Stimulated activated CD8-positive, alpha-beta memory T cell treated with anti-CD3 and anti-CD28 coated beads, Interleukin-4, amount 100 ng/mL, for 1 hour (primary cell): ENCODE measurements around the gene ZEB2.

Experiments
- DNase-seq, 2 donors: peaks; one replicate each; pipeline ENCODE4 v3.0.0-alpha.2; 2020; ENCODE audit warnings: low read depth in 2 of 2, low spot score in 1 of 2

ZEB2 gene

DNA sequence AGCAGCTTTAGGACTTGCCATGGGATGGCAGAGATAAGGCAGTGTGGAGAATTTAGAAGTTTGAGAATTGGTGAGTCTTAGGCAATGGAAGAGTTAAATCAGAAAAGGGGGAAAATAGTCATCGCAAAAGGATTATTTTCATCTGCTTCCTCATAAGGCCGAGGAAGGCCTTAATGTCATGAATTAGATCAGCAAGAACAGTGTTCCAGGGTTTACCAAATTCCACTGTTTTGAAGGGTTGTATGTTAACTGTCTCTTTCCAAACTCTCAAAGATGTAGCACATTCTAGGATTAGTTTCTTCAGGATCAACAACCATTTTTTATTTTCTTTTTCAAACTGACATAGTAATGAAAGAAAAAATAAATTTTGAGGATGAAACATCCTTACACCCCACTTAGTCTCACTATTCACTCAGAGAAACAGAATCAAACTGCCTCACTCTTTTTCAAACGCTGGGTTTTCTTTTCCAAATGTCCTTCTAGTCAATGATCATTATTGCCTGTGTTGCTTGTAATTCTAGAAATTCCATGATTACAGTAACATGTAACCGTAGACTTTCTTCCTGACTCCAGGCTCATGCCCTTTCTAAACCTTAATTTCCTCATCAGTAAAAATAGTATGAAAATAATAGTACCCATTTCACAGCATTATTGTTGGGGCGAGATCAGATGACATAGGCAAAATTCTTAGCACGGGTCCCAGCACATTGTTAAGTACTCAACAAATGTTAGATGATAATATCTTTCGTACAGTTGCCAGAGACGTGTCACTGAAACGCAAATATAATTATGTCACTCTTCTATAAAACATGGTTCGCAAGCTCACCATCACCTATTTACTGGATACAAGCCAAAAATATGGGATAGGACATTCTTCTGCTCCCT, 23.6 kb downstream of the ZEB2 start:
- DNase-seq, result no peak

DNA sequence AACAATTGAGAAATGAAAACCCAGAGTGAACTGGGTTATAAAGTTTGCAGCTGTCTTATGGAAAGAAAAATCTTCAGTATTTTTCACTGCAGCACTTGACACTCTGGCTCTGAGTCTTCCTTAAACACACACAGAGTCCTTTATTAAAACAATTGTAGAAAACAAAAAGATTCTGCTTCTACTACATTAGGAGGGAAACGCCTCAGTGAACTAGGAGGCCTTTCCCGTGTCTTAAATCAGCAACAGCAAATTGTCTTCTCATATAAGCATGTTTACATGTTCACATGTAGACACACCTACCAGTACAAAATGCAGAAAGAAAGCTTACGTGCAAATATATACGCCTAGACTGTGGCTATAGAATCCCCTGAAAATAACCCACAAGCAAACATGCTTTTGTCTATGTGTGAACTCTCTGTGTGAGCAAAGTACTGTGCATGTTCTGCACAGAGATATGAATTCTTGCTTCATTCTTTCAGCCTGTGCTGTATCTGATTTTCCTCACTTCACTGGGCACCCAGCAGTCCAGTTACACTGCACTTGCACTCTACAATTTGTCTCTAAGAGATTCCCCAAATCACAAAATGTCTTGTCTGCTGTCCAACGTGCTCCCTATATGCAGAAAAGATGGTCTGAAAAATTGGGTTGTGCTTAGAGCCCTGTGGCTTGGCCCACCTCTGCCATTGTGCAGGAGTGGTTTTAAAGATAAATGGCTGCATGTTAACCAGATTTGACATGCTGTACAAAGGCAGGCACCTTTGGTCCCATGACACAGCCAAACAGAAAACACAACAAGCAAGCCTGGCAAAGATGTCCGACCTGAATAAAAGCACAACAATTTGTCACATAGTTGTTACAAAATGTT, 24.5 kb downstream of the ZEB2 start:
- DNase-seq, result no peak

DNA sequence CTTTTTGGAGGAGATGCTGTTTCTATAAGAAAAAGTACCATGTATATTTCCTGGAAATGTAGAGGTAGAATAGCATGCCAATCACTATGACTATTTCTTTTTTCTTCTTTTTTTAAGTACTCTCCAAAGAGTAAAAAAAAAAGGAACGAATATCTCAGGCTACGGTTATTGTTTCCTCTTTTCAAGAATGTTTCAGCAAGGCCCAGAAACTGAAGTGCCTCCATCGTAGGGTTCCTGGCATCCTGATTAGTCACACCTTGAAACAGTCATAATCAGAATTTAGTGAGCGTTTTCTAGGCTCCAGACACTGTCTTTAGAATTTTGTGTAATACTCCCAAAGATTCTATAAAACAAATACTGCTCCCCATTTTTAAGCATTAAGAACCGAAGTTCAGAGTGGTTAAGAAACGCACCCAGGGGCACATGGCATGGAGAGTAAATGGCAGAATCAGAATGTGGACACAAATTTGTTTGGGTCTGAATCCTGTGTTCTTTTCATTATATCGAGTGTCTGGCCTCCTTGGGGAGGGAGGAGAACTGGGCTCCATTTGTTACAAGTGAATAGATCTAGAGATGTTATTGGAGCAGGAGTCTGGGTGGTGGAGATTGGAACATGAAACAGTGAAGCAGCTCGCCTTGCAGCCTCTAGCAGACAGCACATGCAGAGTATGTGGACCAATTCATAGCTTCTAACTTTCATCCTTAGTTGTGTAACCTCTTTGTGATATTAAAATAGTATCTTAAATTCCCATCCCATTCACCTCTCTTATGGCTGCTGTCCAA, 26.7 kb downstream of the ZEB2 start:
- DNase-seq, result no peak

DNA sequence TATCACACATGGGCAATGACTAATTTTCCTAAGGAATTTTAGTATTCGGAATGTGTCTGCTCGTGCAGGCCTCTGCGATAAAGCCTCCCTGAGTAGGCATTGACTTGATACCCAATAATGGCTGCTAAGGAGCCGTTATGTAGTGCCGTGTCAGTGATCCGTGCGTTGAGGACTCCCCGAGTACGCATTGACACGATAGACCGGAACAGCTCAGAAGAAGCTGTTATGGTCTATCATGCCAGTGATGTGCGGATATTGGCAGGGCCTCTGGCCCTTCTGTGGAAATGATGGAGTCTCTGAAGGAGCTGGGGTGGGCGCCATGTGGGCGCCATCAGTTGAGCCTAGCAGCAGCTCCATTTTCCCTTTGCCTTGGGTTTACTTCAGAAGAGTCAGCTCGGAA, 29.1 kb downstream of the ZEB2 start:
- no peak for DNase-seq

DNA sequence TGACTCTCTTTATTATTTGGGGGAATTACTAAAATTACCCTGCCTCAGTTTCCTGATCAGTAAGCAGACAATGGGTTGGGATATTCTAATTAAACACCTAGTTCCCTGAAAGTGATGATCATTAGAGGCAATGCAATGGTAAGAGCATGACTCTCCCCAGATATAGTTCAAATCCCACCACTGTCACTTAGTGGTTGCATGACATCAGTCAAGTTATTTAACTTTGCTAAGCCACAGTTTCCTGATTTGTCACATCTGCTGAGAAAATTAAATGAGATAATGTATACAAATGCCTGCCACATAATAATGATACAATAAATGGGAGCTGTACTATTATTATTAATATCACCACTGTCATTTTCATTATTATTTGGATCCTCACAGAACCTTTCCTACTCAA, 29.9 kb downstream of the ZEB2 start:
- DNase-seq, result no peak

DNA sequence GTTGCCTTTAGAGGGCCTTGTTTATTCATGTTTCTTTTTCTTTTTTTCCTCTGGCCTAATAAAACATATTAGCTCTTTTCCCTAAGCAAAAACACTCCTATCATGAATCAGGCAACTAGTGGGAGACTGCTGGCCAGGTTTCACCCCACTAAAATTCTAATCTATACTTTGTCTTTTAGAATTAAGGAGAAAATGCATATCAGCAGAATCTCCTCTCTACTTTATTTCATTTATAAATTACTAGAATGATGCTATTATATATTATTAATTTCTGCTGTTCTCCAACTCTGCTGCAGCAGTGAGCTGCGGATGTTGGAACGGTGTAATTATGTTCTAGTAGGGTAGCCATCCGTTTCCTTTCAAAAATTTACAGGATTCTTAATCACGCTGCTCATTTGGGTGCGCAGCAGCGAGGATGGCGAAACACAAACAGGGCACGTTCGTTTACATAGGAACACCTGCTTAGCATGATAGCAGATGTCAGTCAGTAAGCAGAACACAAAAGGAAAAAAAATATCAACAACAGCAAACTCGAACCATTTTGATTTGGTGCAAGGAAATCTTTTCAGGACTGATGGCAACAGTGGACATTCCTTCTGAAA, 30.5 kb downstream of the ZEB2 start:
- no peak for DNase-seq

DNA sequence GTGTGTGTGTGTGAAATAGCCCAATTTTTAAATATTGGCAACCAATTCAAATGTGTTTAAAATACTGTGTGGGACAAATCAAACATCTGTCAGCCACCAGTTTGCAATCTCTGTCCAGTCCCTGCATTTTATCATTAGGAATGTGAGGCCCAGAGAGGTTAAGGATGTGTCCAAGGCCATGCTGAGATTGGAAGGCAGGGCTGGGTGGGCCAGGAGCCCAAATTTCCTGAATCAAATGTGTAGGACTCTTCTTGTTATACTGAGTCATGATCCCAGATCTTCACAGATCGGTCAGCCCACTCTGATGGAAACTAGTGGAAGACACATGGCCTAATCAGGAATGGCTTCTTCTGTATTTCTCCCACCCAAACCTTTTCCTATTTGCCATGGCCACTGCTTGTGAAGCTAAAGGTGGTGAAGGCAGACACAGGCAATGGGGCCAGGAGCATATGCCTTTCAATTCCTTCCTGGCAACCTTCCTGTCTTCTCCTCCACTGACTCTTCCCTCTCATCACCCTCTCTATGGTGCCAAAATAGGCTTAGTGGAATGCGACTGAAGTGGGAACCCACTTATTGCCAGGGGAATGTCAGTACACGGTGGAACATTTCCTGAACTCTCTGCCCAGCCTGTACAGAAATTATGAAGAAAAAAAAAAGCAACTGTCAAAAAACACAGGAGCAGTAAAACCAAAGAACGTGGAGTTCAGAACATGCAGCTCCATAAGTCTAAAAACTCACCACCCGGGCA, 35.5 kb downstream of the ZEB2 start:
- no peak for DNase-seq

DNA sequence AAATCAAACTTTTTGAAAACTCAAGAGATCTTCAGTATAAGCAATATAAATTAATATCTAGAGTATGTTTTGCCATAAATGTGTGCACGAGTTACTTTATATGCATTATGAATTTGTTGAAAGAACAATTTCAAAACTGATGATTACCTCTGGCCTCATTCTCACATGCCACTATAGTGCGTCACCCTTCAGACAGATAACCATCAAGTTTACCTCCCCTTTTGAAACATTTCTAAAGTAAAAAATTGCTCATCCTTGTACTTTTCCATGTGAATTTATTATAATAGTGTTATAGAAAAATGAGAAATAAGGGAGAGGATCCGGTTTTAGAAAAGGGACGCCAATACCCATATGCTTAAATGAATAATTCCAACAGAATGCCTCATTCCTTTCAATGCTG, 38.3 kb downstream of the ZEB2 start:
- no peak for DNase-seq

DNA sequence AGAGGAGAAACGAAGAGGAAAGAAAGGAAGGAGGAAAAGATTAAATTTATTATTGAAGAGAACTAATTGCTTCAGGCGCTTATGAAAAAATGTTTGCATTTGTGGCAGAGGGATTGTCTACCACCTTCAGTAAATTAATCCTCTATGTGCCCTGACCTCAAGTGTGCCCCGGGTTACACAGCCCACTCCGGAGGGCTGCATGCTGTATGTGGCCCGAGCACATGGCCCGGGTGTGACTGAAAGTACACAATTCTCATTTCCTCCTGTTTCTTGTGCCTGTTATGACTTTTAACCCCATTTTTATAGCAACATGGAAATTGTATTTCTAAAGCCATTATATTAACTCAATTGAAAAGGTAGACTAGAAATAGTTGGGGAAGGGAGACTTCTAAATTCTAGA, 38.8 kb downstream of the ZEB2 start:
- no peak for DNase-seq

DNA sequence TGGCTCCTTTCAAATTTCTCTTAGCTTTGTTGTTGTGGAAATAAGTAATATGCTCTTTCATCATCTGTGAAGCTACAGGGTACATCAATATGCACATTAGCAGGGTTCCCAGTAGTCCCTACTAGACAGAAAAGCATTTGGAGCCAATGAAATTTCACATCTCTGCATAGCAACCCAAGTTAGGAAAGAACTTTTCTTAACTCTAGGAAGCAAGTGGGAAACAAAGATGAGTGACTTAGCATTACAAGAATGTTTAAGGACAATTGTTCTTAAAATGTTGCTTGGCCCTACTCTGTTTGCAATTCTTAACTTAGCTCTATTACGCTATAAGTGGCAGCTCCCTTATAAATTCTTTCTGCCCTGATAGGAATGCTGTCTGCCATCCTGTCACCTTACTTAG, 39.6 kb downstream of the ZEB2 start:
- no peak for DNase-seq

DNA sequence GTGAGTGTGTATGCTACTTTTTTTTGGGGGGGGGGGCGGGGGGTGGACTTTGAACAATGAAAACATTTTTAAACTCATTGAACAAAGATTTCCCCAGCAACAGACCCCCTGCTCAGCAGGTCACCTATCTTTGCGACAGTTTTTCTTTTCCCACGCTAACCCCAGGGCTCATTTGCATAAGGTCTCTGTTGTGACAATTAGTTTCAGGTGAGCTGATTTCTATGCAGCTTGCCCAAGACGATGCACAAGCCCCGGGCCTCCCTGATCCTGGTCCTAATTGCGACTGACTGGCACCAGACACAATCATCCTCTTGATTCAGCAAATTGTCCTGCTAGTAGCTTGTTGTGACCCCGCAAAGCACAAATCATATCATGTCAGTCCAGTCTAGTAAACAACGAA, 40.3 kb downstream of the ZEB2 start:
- no peak for DNase-seq

DNA sequence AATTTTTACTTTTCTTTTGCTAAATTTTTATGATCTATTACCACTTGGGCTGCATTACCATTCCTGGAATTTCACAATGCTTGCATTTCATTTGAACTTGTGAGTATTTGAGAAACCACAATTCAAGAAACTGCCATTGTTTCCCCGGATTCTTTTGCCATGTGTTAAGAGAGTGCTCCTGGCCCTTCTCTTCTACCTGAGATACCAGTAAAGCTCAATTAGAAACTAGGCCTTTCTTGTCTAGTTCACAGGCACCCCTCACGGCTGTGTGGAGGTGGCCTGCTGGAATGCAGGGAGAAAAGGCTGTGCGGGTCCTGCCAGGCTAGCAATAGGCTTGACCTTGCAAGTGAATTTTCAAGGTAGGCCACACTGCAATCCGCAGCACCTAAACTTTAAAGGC, 40.8 kb downstream of the ZEB2 start:
- no peak for DNase-seq

DNA sequence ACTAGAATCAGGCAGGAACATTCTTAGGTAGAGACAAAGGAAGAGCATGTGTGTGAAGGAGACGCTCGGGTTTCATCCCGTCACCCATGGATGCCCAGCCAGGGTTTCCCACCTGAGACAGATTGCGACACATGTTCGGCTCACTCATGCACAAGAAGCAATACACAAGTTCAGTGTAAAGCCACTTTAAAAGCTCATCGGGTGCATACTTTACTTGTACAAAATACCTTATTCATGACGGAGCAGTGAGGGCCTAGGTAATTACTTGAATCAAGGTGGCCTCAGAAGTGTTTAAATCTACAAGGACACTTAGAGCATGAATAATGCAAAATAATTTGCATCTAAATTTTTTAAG, 42.0 kb downstream of the ZEB2 start:
- no peak for DNase-seq

DNA sequence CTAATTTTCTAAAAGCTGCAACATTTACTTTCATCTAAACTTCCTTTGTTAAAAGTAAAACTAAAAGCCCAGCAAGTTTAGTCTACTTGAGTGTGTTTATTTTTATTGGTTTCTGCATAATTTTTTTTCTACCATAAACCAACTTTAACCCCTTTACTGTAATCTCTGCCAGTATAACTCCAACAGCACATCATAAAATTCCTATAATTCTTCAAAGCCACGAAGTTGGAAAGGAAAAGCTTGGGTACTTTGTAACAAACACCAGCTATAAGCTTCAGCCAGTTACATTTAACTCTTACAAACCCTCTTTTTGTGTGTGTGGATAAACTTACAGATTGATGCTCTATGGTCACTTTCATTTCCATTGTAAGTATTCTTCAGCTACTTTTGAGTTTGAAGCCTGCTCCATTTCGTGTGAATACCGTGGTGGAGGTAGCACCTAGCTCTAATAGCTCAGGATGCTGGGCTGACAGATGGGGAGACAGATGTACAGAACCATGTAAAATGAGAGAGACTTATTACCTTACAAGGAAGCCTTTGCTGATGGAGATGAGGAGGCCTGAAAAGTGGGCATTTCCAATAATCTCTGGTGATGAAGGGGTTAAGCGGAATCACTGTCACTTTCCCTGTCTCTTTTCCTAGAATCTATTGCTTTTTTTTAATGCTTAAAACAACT, 42.5 kb downstream of the ZEB2 start:
- no peak for DNase-seq

DNA sequence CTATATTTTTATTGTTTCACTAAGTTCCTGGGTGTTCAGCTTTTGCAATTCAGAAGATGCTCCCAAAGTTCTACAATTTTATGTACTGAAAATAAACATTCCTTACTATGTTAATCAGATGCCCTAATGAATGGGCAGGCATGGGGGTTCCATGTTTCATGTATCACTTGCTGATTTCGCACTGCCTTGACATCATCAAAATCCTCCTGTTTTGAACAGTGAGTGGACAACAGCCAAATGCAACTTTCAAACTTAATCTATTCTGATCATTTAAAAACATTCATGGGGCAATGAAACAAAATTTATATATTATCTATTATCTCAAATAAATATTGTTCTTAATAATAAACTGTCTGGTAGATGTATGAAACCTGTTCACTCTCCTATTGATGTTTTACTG, 43.2 kb downstream of the ZEB2 start:
- no peak for DNase-seq

DNA sequence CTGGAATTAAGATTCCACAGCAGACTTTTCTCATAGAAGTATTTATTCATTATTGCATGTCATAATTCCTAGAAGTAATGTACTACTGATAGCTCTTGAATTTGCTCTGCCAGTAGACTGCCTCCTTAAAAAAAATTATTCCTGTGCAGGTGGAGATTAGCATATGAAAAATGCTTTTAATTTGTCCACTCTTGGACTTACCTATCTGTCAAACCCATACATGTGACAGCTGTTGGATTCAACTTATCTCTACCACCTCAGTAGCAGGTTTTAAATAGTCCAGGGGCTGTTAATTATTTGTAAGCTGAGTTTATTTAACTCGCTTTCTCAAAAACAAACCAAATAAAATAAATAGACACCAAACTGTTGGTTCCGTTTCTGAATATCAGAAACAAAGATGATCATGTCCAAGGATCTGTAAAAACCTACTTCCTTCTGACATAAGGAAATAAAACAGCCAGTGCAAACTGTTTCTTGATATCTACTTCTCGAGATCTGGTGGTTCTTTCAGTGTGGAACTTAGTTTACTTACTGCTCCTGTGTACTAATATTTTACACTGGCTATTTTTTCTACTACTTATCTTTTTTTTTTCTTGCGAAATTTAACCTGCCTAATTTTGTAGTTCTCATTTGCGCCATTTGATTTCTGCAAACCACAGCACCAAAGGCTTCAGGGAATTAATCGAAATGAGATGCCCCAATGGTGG, 44.2 kb downstream of the ZEB2 start:
- no peak for DNase-seq

DNA sequence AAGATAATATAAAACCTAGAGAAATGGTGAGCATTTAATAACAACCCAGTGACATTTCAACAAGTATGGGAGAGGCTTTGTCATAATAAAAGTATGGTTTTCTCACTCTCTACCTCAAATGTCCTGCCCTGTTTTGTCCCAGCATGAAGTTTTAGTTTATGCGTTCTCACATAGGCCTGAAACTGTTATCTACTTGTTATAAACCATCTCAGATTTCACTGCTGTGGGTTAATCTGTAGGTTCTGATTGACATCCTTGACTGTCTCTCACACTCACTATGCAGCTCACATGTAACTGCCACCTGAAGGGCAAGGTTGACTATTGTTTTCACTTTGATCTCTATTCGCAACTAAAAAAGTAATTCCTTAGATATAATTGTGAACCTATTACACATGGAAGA, 44.9 kb downstream of the ZEB2 start:
- DNase-seq, result no peak

DNA sequence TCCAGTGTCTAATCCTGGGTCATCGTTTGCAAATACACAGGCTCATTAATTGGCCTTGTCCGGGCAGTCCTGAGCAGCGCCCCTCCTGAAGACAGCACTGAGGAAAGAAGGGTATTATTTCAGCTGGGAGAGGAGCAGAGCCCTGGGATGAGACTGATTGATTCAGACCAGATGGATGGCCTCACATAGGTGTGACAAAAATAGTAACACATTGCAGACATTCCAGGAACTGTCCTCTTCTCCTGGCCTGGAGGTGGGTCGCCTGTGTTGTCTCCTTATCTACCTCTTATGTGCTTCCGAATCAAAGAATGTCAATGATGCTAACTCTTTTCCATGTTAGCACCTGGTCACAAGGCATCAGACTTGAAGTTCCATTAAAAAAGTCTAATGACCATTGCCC, 45.9 kb downstream of the ZEB2 start:
- no peak for DNase-seq

DNA sequence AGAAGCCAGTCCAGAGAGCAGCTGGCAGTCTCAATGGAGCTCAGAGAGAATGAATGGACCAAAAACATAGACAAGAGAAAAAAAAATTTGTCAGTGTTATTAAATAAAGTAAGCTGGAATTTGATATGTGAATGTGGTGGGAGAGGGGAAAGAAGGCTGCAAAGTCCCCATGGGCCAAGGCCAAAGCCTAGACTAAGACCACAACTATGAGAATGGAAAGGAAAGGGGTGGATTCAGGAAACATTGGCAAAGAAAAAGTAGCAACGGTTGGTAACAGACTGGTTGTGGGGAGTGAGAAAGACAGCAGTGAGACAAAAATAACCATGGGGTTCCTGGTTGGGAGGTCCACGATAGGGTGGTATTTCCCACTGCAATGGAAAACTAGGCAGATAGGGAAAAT, 47.0 kb downstream of the ZEB2 start:
- no peak for DNase-seq

DNA sequence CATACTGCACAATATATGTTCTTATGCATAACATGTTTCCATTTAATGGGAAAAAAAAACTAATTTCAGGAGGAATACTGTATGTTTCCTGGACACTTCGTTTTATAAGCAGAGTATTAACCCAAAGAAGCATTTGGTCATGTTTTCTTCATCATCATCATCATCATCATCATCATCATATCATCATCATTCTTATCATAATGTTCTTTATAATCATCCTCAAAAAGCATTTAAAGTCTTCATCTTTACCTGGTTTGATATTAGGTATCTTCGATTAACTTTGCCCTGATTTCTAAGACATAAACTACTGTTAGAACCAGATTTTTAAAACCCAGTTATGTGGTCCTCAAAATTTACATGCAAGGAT, 47.9 kb downstream of the ZEB2 start:
- no peak for DNase-seq
